Activated CD4-positive, alpha-beta T cell treated with anti-CD3 and anti-CD28 coated beads for 1 hour (primary cell): ENCODE results near the gene GCGR.
"Not testable (repeated sequence)": the region's sequence is repeated elsewhere in the genome, so short reads cannot be mapped to it uniquely, and the experiment has no call there.

Experiments
- DNase-seq: peaks from one replicate; pipeline ENCODE4 v3.0.0-alpha.2; 2020

GCGR gene

DNA sequence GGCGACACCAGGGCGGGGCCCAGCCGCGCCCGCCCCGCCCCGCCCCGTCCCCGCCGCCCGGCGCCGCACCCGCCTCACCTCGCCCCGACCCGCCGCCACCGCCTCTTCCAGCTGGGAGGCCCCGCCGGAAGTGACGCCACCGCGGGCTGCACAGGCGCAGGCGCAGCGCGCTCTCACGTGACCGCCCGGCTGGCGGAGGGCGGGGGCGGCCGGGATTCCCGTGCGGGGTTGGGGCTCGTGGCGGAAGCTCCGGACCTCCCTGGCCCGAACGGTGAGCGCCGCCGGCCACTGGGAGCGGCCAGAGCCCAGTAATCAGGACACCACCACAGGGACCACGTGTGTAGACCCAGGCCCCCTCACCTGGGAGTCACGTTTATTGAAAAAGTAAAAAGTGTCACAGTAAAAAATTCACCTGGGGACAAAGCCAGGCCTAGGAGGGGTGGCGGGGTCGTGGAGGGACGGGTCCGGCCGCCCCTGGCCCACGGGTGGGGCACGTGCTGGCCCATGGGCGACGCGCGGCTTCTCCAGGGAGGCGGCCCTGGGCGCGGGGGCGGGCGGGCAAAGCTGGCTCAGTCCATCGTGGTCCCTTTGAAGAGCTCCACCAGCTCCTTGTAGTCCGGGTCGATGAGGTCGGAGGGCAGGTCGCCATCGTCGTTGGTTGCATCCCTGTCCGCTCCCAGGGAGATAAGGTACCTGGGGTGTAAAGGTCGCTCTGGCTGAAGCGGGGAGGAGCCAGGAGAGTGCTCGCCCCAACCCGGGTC is 29.4 kb downstream of the GCGR start, which contains the start of gene MCRIP1:
Gene MCRIP1, minus strand, starts transcription at position 132 of the 761 bp plus-strand sequence. CDS start 8,785 bp downstream, outside the sequence.
- peak; percentile 92 for DNase-seq

DNA sequence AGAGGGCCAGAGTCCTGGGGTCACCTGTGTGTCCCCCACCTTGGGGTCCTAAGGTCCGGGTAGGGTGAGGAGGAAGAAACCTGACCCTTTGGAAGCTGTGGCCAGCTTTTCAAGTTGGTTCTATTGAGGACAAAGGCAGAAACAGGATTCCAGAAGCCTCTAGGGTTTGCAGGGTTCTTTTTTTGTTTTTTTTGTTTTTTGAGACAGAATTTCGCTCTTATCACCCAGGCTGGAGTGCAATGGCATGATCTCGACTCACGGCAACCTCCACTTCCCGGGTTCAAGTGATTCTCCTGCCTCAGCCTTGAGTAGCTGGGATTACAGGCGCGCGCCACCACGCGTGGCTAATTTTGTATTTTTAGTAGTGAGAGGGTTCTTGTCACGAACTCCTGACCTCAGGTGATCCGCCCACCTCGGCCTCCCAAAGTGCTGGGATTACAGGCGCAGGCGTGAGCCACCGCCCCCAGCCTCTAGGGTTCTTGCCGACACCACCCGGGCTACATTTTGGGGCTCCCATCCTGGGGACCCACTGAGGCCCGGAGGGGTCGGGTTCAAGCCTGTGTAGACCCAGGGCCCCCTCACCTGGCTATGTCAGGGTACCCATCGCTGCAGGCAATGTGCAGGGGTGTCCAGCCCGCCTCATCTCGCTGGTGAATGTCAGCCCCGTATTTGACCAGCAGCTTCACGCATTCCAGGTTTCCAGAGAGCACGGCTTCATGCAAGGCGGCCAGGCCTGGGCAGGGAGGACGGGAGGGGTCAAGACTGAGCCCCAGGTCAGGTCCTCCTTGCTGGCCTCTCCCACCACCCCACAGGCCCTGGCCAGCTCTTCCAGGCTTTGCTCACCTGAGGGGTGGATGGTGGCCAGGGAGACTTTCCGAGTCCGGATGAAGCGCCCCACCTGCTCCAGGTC is 30.2 kb downstream of the GCGR start:
- DNase-seq, result no peak

DNA sequence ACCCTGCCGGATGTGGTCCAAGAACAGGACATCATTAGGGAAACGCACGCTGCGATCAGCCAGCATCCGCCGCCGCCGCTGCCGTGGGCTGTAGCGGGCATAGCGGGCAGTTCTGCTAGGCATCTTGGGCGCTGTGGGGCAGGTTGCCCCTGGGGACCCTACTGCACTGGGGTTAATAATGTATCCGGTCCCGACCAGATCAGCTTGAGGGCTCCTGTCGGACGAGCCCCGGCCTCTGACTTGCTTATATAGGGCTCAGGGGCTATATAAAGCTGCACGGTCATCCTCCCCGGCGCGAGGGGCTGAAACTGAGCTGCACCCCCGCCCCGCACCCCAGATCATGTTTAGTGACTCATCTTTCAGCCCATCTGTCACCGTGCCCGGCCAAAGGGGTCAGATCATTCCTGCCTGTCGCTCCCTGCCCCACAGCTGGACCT is 30.9 kb downstream of the GCGR start, which contains the start of gene PPP1R27:
Gene PPP1R27, minus strand, starts transcription at position 220 of the 437 bp plus-strand sequence. Its CDS starts 97 bp downstream, at position 123.
- no peak for DNase-seq

DNA sequence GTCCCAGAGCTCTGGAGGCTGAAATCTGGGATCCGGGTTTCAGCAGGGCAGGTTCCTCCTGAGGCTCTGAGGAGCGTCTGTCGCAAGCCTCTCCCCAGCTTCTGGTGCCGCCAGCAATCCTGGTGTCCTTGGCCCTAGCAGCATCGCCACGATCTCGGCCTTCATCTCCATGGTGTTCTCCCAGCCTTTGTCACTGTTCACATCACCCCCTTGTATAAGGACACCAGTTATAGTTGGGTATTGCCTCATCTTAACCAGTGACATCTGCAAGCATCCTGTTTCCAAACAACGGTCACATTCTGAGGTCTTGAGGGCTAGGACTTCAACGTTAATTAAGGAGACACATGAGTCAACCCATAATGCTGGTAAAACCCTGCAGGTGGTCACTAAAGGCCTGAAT is 33.7 kb downstream of the GCGR start:
- no peak for DNase-seq

DNA sequence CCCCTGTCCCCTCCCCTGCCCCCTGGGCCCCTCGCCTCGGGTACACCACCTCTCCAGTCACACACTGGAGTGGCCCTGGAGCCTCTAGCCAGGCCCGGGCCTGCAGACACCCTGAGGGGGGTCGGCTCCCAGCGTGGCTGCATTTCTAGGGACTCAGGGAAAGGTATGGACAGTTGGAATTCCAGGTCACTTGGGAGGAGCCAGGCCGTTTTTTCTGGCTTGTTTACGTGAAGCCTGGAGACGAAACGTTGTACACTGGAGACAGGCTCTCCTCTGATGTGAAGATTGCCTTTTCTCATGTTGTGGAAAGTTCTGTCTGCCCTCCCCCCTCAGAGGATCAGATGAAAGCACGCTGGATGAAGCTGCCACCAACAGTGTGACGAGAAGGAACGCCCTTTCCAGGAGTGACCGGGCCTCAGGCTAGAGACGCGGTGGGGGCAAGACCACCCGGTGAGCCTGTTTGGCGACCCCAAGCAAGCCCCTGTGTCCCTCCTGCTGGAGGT is 34.9 kb downstream of the GCGR start:
- no peak for DNase-seq

DNA sequence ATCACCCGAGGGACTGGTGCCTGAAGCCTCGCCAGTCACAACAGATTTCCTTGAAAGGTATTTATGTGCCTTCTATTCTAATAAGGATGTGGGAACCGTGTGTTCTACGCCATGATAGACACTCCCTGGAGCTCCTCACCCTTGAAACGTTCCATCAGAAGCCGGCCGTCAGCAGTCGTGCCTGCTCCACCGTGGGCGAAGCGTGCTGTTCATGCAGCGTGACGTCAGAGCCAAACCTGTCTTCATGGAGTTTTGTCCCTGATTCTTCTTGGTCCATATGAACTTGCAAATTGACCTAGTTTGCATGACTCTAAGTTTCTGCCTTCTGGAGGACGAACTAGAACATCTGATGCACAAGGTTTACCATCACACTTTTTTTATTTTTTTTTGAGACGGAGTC is 35.4 kb downstream of the GCGR start:
- no peak for DNase-seq

DNA sequence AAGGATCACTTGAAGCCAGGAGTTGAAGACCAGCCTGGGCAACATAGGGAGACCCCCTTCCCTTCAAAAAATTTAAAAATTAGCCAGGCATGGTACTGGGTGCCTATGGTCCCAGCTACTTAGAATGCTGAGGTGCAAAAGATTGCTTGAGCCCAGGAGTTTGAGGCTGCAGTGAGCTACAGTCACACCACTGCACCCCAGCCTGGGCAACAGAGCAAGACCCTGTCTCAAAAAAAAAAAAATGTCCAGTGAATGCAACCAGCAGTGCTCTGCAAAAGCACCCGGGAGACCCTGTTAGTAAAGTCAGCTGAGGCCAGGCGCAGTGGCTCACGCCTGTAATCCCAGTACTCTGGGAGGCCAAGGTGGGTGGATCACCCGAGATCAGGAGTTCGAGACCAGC is 36.1 kb downstream of the GCGR start:
- not testable (repeated sequence) for DNase-seq

DNA sequence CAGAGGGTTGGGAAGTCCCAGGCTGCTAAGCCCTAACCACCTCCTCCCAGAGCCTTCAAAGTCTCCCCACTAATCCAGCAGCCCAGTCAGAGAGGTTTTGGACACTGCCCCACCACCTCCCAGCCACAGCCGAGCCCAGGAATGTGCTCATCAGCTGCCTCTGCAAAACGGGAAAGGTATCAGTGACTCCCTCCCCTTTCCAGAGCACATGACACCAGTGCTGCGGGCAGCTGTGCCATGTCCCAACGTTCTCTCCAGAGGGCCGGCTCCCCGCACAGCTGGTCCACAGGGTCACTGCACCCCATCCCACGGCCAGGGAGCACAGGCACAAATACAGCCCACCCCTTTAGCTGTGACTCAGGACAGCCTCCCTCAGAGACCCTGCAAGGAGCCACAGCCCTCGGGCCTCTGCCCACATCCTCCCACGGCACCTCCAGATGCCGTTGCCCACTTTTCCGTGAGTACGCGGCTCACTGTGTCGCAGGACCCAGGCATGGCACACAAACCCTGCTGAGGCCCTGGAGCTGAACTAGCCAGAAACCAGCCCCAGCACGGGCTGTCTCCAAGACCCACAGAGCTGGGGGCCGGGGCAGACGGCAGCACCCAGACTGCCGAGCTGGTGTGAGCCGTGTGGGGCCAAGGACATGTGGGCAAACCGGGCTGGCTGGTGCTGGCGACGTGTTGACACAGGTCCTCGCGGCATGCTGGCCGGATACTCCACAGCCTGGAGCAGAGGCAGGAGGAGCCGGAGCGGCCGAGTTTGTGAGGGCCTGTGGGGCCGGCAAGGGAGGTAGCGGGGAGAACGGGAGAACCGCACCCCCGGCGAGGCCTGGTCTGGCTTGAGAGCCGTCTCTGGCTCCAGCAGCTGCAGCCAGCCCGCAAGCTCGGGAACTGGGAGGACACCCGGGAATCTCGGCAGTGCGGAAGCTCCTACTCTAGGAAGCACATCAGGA is 37.2 kb downstream of the GCGR start:
- DNase-seq, result no peak

DNA sequence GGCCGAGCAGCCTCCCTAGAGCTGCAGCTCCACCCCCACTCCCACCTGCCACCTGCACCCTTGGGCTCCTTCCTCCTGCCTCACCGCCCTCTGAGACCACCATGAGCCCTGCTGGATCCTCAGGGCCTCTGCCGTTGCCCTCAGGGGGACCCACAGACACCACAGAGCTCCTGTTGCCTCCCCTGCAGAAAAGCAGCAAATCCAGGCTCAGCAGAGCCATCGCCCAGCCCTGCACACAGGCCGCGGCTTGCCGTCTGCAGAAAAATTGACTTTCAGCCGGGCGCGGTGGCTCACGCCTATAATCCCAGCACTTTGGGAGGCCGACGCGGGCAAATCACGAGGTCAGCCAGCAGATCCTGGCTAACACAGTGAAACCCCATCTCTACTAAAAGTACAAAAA is 37.9 kb downstream of the GCGR start:
- DNase-seq, result no peak

DNA sequence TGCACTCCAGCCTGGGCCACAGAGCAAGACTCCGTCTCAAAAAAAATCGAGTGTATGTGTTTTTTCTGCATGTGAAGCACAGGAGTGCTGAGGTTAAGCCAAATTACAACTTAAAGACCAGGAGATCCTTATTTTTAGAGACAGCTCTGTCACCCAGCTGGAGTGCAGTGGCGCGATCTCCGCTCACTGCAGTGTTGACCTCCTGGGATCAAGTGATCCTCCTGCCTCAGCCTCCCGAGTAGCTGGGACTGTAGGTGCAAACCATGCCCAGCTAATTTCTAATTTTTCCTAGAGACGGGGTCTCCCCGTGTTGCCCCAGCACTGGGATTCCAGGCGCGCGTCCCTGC is 38.4 kb downstream of the GCGR start:
- DNase-seq, result no peak

DNA sequence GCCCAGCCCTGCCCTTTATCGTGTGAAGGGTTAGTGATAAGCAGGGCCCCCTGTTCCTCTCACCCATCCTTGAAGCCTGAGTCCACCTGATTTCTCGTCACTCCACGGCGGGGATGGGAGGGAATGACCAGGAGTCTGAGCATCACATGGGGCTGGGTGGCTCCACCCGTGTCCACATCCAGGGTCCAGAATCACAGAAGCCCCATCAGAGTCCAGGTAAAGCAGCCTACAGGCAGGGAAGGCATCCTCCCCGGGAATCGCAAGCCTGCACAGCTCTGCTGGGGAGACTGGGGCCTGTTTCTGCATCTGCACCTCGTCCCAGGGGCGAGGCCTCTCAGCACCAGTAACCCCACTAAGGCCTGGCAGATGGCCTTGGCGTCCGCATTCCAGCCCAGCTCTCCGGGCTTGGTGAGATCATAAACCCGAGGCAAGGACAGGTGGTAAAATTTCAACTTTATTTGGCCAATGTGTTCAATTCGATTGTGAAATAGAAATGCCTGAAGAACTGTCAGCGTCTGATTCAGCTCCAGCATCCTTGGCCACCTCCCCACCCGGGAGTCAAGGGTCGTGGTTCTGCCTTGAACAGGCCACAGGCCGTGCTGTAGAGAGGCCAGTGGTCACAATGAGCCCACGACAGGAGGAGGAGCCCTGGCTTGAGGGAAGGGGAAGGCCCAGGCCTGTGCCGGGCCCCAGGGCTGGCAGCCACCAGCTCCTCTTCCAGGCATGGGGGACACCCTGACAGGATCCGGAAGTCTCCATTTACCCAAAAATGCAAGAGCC is 39.0 kb downstream of the GCGR start:
- DNase-seq, result no peak

DNA sequence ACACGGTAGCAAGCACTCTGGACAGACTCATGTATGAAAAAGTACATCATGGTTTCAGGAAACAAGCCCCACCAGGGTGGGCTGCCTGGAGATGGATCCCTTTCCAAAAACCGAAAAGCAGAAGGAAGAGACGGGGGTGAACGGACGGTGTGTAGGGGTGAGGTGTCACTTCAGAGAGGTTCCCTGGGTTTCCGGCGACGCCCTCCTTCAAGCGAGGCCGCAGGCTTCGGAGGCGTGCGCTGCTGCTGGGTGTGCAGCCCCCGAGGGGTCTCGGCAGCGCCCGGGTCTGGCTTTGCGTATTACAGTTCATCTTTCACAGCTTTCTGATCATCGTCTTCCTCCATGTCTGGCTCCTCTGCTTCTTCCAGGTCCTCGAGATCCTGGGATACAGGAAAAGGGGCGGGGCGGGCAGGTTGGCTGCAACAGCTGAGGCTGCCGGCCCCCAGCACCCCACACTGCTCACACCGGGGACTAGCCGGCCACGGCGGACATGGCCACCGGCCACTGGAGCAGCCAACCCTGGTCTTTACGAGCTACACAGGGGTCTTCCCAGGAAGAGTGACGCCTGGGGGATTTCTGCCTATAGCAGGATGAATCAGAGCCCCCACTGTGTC is 39.9 kb downstream of the GCGR start:
- no peak for DNase-seq

DNA sequence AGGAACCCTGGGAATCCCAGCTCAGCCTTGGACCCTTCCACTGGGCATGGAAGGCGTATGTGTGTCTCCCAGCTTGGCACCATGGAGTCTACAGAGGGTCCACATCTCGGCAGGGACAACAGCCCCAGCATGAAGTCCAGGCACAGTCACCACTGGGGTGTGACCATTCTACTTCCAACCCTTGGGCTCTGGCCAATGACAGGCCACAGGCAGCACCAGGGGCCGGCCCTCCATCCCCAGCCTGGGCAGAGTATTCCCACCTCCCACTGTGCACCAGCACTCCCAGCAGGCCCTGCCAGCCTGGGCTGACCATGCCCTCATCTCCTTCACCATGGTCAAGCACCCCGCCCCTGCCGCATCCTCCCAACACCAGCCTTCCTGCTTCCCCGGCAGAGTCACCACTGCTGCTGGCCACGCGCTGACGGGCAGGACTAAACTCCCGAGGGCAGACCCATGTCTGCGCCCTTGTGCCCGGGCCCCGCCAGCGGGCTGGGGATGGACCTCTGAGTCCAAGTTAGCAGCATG is 40.4 kb downstream of the GCGR start:
- no peak for DNase-seq

DNA sequence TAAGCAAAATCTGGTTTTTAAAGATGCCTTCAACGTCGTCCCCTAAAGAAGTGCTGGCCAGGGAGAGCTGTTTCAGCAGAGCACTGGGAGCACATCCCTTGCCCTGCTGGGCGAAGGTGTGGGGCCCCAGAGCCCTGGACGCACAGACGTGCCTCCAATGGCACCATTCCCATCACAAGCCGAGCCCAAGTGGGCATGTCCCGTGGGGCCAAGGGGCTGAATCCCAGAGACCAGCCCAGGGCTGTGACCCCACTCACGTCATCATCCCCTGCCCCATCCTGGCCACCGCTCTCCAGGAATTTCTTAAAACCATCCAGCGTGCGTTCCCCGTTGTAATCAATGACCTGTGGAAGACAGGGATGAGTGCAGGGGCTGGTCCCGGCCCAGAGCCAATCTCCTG is 40.9 kb downstream of the GCGR start:
- DNase-seq, result no peak

DNA sequence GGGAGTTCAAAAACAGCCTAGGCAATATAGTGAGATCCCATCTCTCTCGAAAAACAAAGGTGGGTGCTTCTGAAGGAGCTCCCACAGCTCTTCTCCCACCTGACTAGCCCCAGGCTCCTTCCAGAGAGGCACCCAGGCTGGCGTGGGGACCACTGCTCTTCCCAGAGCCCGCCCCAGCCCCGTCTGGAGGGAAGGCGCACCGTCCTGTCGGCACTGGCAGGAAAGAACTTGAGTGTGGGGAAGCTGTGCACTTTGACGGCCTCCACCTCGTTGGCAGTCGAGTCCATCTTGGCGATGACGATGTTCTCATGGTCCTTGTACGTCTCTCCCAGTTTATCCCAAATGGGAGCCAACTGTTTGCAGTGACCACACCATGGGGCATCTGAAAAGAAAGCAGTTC is 41.4 kb downstream of the GCGR start:
- no peak for DNase-seq

DNA sequence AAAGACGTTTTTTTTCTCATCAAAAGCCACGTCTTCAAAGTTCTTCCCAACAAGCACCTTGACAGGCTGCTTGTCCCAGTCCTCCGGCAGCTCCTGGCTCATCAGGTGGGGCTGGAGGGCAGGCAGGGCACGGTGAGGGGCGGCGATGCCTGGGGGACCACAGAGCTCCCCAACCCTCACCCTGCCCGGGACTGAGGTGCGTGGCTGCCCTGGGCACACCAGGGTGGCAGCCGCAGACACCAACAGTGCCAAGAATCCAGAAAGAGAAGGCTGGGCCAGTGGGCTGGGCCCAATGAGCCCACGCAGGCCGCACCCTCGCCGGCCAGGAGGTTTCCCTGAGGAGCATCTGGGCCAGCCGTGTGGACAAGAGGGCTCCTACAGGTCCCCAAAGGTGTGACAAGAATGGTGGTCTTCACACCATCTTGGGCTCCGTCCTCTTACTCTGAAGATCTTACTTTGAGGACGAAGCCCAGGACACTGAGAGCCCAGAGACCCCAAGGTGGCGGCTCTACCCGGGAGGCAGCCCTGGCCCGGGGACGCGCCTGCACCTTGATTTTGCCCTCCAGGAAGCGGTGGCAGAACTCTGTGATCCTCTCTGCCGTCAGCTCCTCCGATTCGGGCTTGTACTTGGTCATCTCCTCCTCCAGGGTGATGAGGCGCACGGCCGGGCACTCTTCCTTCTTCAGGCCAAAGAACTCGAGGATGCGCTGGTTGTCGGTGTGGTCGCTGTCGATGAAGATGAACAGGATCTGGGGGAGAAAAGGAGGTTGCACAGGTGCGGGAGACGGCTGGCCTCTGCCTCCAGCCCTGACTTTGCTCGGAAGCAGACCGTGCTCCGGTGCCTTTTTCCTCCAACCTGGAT is 42.2 kb downstream of the GCGR start:
- no peak for DNase-seq

DNA sequence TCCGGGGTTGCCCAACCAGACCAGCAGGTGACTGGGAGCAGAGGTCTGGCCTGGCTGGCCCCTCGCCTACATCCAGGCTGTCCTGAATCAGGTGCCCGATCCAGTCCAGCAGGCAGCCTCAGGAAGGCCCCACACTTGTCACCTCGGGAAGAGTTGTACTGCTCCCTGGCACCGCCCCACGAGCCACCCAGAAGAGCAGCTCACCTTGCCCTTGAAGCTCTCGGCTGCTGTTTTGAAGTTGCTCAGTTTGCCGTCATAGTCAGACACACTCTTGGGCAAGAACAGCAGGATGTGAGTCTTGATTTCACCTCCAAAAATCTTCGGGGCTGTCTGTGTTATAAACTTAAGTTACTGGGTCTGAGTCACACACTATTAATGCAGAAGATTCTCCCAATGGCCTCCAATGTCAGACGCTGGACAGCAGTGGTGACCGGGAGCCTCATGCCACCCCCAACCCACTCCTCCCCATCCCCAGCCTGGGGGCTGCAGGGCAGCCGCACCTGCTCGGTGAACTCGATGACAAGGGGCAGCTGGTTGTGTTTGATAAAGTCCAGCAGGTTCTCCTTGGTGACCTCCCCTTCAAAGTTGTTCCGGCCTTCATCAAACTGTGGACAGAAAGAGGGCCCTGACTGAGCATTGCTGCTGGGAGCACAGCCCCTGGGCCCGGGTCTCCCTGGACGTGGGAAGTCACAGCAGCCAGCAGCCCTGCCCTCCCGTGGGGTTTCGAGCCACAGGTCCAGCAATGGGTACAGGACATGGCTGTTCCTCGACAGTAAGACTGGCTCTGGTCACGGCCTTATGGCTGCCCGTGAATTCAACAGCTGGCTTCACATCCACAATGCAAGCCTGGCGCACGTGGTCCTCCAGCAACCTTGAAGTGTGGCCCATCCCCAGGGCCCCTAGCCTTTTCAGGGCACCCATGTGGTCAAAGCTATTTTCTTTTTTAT is 43.1 kb downstream of the GCGR start:
- DNase-seq, result no peak

DNA sequence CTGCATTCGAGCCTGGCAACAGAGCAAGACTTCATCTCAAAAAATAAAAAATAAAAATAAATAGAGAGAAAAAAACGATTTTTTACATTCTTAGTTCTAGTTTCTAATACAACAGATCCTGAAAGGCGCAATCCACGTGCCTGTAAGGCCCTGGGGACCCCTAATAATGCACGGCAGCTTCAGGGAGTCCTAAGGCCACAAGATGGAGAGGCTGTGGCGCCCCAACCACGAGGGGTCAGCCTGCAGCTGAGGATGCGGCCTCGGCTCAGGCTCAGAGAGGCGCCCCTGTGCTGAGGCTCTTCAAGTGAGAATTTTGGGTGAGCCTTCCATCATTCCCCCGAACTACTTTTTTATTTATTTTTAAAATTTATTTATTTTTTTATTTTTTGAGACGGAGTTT is 45.5 kb downstream of the GCGR start:
- no peak for DNase-seq

DNA sequence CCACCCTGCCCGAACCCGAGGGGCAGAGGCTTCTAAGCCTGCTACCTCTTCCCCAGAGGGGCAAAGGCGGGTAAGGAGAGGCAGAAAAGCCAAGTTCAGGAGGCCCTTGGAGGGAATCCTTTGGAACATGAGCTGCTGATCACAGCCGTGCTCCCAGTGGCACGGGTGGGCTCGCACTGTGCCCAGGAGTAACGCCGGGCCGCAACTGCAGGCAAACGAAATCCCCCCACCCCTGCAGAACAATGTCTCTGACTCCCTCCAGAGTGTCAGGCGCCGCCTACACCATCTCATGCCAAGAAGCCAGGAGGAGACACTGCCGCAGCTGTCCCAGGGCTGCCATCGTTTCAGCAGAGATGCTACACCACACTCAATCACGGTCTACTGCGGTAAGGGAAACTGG is 47.5 kb downstream of the GCGR start:
- no peak for DNase-seq
